Activated CD4-positive, alpha-beta memory T cell treated with anti-CD3 and anti-CD28 coated beads for 36 hours (primary cell): ENCODE data around the gene WIPF3. TPM values are rescaled to one million over a fixed set of nuclear protein-coding genes. Genes with fewer than 3 reads are reported as not detected.

Experiments used
- CTCF ChIA-PET: fragments of 350-600 bp; sonication (Branson Sonifier 250); formaldehyde crosslinking; loops from one replicate; lab custom pipeline; 2021; ENCODE audit warnings: antibody characterized with exemption, inconsistent platforms; lab: Charles Lee
- POLR2A ChIA-PET: fragments of 350-600 bp; sonication (Branson Sonifier 250); formaldehyde crosslinking; loops from one replicate; lab custom pipeline; 2021; ENCODE audit warnings: antibody characterized with exemption; lab: Charles Lee
- DNase-seq: peaks from one replicate; pipeline ENCODE4 v3.0.0-alpha.2; 2020
- H3K27ac Mint-ChIP-seq: one replicate; pipeline ENCODE4 v1.8.0; 2021; ENCODE audit warnings: mixed read lengths
- H3K27me3 Mint-ChIP-seq: one replicate; pipeline ENCODE4 v1.8.0; 2021; ENCODE audit warnings: mixed read lengths
- H3K36me3 Mint-ChIP-seq: one replicate; pipeline ENCODE4 v1.8.0; 2021; ENCODE audit warnings: mixed read lengths
- H3K4me1 Mint-ChIP-seq: one replicate; pipeline ENCODE4 v1.8.0; 2021; ENCODE audit warnings: low read depth, mixed read lengths
- H3K4me3 Mint-ChIP-seq: one replicate; pipeline ENCODE4 v1.8.0; 2021; ENCODE audit warnings: mild to moderate bottlenecking, mixed read lengths
- H3K9me3 Mint-ChIP-seq: one replicate; pipeline ENCODE4 v1.8.0; 2021; ENCODE audit warnings: mixed read lengths
- intact Hi-C: fragments of 100-400 bp; cut with micrococcal nuclease; formaldehyde crosslinking; loops from one replicate; pipeline ENCODE4 v1.15.1; 2023
- total RNA-seq, 2 experiments: library from RNA; stranded (reverse); gene quantifications; one replicate each; pipeline ENCODE4 v1.2.3, GENCODE V29; 2021

The WIPF3 gene
- total RNA-seq, 2 experiments from 2014 or later: not detected

GRCh38 chr7:29841926-29842701, 35.8 kb downstream of the WIPF3 start:
- no peaks in the 10 kb centered on the region for H3K4me1 Mint-ChIP-seq
- no peak overlapping the region for H3K4me3 Mint-ChIP-seq
- H3K36me3 Mint-ChIP-seq: no peaks in the 10 kb centered on the region
- ChIA-PET CTCF (no interaction called here), POLR2A (no interaction called here)
- H3K9me3 Mint-ChIP-seq: no peaks in the 10 kb centered on the region
- peaks cover 8% of the 10 kb centered on the region for H3K27me3 Mint-ChIP-seq
- no peak overlapping the region for H3K27ac Mint-ChIP-seq
- intact Hi-C loops: no loop called here
- DNase-seq: no peak

GRCh38 chr7:29843093-29843492, 36.8 kb downstream of the WIPF3 start:
- DNase-seq: no peak
- POLR2A ChIA-PET: no interaction called here
- intact Hi-C loops: no loop called here
- Mint-ChIP-seq H3K36me3 (no peaks in the 10 kb centered on the region), H3K4me1 (no peaks in the 10 kb centered on the region), H3K27me3 (peaks cover 7% of the 10 kb centered on the region), H3K9me3 (no peaks in the 10 kb centered on the region), H3K27ac (no peak overlapping the region), H3K4me3 (no peak overlapping the region)
- CTCF ChIA-PET: no interaction called here

- H3K27me3 Mint-ChIP-seq: peaks cover 7% of the 10 kb centered on the region
- no peaks in the 10 kb centered on the region for H3K4me1 Mint-ChIP-seq
- no peak overlapping the region for H3K27ac Mint-ChIP-seq
- no peak for DNase-seq
- ChIA-PET CTCF (no interaction called here), POLR2A (no interaction called here)
- no peaks in the 10 kb centered on the region for H3K36me3 Mint-ChIP-seq
- no peak overlapping the region for H3K4me3 Mint-ChIP-seq
- no peaks in the 10 kb centered on the region for H3K9me3 Mint-ChIP-seq
- intact Hi-C loops: no loop called here
Observed at GRCh38 chr7:29843726-29844125, 37.4 kb downstream of the WIPF3 start.

GRCh38 chr7:29844559-29844958, 38.3 kb downstream of the WIPF3 start:
- intact Hi-C loops: no loop called here
- DNase-seq: no peak
- Mint-ChIP-seq H3K9me3 (no peaks in the 10 kb centered on the region), H3K27ac (no peak overlapping the region), H3K4me3 (no peak overlapping the region), H3K4me1 (no peaks in the 10 kb centered on the region), H3K36me3 (no peaks in the 10 kb centered on the region), H3K27me3 (peaks cover 7% of the 10 kb centered on the region)
- ChIA-PET POLR2A (no interaction called here), CTCF (no interaction called here)

GRCh38 chr7:29847496-29847895, 41.2 kb downstream of the WIPF3 start:
- Mint-ChIP-seq H3K36me3 (no peaks in the 10 kb centered on the region), H3K27me3 (peaks cover 7% of the 10 kb centered on the region), H3K27ac (no peak overlapping the region), H3K4me3 (no peak overlapping the region), H3K9me3 (no peaks in the 10 kb centered on the region), H3K4me1 (no peaks in the 10 kb centered on the region)
- intact Hi-C loops: no loop called here
- ChIA-PET CTCF (no interaction called here), POLR2A (no interaction called here)
- DNase-seq: no peak

- H3K36me3 Mint-ChIP-seq: no peaks in the 10 kb centered on the region
- no peaks in the 10 kb centered on the region for H3K9me3 Mint-ChIP-seq
- H3K4me1 Mint-ChIP-seq: no peaks in the 10 kb centered on the region
- no peak for DNase-seq
- ChIA-PET POLR2A (no interaction called here), CTCF (no interaction called here)
- H3K27ac Mint-ChIP-seq: no peak overlapping the region
- peaks cover 7% of the 10 kb centered on the region for H3K27me3 Mint-ChIP-seq
- no peak overlapping the region for H3K4me3 Mint-ChIP-seq
- intact Hi-C loops: no loop called here
Observed at GRCh38 chr7:29847916-29848315, 41.6 kb downstream of the WIPF3 start.

GRCh38 chr7:29848941-29849340, 42.6 kb downstream of the WIPF3 start:
- H3K27ac Mint-ChIP-seq: no peak overlapping the region
- no peaks in the 10 kb centered on the region for H3K4me1 Mint-ChIP-seq
- POLR2A ChIA-PET: no interaction called here
- DNase-seq: no peak
- no peaks in the 10 kb centered on the region for H3K36me3 Mint-ChIP-seq
- CTCF ChIA-PET: no interaction called here
- intact Hi-C loops: no loop called here
- no peak overlapping the region for H3K4me3 Mint-ChIP-seq
- peaks cover 9% of the 10 kb centered on the region for H3K27me3 Mint-ChIP-seq
- no peaks in the 10 kb centered on the region for H3K9me3 Mint-ChIP-seq

- ChIA-PET POLR2A (no interaction called here), CTCF (no interaction called here)
- no peak overlapping the region for H3K4me3 Mint-ChIP-seq
- no peak overlapping the region for H3K27ac Mint-ChIP-seq
- H3K27me3 Mint-ChIP-seq: peaks cover 8% of the 10 kb centered on the region
- H3K4me1 Mint-ChIP-seq: no peaks in the 10 kb centered on the region
- no peaks in the 10 kb centered on the region for H3K9me3 Mint-ChIP-seq
- intact Hi-C loops: no loop called here
- no peaks in the 10 kb centered on the region for H3K36me3 Mint-ChIP-seq
- DNase-seq: no peak
Observed at GRCh38 chr7:29851487-29851886, 45.2 kb downstream of the WIPF3 start.

- Mint-ChIP-seq H3K9me3 (no peaks in the 10 kb centered on the region), H3K27ac (no peak overlapping the region), H3K4me3 (no peak overlapping the region), H3K27me3 (peaks cover 6% of the 10 kb centered on the region), H3K36me3 (no peaks in the 10 kb centered on the region), H3K4me1 (no peaks in the 10 kb centered on the region)
- intact Hi-C loops: no loop called here
- CTCF ChIA-PET: no interaction called here
- POLR2A ChIA-PET: no interaction called here
- DNase-seq: no peak
Observed at GRCh38 chr7:29852457-29852856, 46.1 kb downstream of the WIPF3 start.

GRCh38 chr7:29853072-29853471, 46.8 kb downstream of the WIPF3 start:
- DNase-seq: no peak
- no peaks in the 10 kb centered on the region for H3K4me1 Mint-ChIP-seq
- H3K27me3 Mint-ChIP-seq: peaks cover 7% of the 10 kb centered on the region
- no peak overlapping the region for H3K27ac Mint-ChIP-seq
- POLR2A ChIA-PET: no interaction called here
- no peaks in the 10 kb centered on the region for H3K9me3 Mint-ChIP-seq
- CTCF ChIA-PET: no interaction called here
- intact Hi-C loops: no loop called here
- H3K36me3 Mint-ChIP-seq: no peaks in the 10 kb centered on the region
- no peak overlapping the region for H3K4me3 Mint-ChIP-seq

- H3K4me3 Mint-ChIP-seq: no peak overlapping the region
- no peak overlapping the region for H3K27ac Mint-ChIP-seq
- H3K27me3 Mint-ChIP-seq: peaks cover 8% of the 10 kb centered on the region
- intact Hi-C loops: no loop called here
- no peaks in the 10 kb centered on the region for H3K36me3 Mint-ChIP-seq
- ChIA-PET CTCF (no interaction called here), POLR2A (no interaction called here)
- DNase-seq: no peak
- no peaks in the 10 kb centered on the region for H3K4me1 Mint-ChIP-seq
- no peaks in the 10 kb centered on the region for H3K9me3 Mint-ChIP-seq
Observed at GRCh38 chr7:29853789-29854188, 47.5 kb downstream of the WIPF3 start.

GRCh38 chr7:29854257-29854938, 48.1 kb downstream of the WIPF3 start:
- Mint-ChIP-seq H3K9me3 (no peaks in the 10 kb centered on the region), H3K36me3 (no peaks in the 10 kb centered on the region), H3K4me1 (no peaks in the 10 kb centered on the region), H3K27ac (no peak overlapping the region), H3K27me3 (peaks cover 11% of the 10 kb centered on the region), H3K4me3 (no peak overlapping the region)
- DNase-seq: no peak
- intact Hi-C loops: no loop called here
- ChIA-PET POLR2A (no interaction called here), CTCF (no interaction called here)

GRCh38 chr7:29857654-29858053, 51.3 kb downstream of the WIPF3 start:
- no peaks in the 10 kb centered on the region for H3K36me3 Mint-ChIP-seq
- H3K4me3 Mint-ChIP-seq: no peak overlapping the region
- CTCF ChIA-PET: no interaction called here
- intact Hi-C loops: no loop called here
- H3K27ac Mint-ChIP-seq: no peak overlapping the region
- H3K27me3 Mint-ChIP-seq: peaks cover 11% of the 10 kb centered on the region
- POLR2A ChIA-PET: no interaction called here
- no peak for DNase-seq
- H3K4me1 Mint-ChIP-seq: no peaks in the 10 kb centered on the region
- no peaks in the 10 kb centered on the region for H3K9me3 Mint-ChIP-seq
